NCI-H526 treated with DMSO at 0.1 percent for 48 hours (cell line): ENCODE data around the gene MRPS24.
"Not testable (repeated sequence)": the region's sequence is repeated elsewhere in the genome, so short reads cannot be mapped to it uniquely, and the experiment has no call there.

Experiments used
- DNase-seq: peaks from one replicate; lab custom pipeline; 2025; lab: John Stamatoyannopoulos, UW

MRPS24 gene

GRCh38 chr7:43838201-43838658 lies 31.1 kb downstream of the MRPS24 start:
- DNase-seq: no peak

DNA sequence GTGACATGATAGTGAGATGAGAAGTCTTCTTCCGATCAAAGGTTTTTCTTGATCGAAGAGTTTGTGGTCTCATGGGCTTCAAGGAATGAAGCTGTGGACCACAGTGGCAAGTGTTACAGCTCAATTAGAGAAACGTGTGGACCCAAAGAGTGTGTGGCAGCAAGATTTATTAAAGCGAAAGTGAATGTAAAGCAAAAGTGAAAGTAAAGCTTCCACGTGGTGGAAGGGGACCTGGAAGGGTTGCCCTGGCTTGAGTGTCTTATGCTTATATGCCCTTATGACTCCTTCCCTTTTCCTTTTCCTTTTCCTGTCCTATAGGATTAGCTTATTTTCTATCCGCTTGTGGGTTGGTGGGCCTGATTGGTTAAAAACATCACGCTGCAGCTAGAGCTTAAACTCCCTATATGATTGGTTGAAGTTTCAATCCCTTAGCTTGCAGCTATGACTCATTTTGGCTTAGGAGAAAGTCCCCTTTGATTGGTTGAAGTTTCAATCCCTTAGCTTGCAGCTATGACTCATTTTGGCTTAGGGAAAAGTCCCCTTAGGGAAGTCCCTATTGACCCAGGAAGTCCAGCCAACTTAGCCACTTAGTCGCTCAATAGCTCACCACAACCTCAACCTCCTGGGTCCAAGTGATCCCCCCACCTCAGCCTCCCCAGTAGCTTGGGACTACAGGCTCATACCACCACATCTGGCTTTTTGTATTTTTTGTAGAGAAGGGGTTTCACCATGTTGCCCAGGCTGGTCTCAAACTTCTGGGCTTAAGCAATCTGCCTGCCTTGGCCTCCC lies 34.7 kb downstream of the MRPS24 start:
- DNase-seq: no peak

GRCh38 chr7:43830917-43831316 lies 38.4 kb downstream of the MRPS24 start:
- not testable (repeated sequence) for DNase-seq

DNA sequence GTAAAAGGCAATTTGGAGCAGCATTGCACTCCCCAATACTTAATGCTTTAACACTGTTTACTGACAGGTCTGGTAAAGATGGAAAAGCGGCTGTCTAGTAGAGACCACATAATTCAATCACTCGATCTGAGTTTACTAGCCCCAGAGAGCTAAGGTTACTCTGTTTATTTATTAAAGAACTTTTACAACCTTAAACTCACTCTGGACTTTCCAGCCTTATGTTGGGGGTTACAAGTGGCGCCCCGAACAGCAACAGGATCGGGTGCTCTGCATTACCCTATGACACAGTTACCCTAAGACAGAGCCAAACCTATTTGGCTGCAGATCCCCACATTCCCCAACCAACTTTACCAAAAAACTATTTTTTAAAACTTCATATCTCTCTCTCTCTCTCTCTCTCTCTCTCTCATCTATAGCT lies 43.9 kb downstream of the MRPS24 start:
- DNase-seq: no peak

DNA sequence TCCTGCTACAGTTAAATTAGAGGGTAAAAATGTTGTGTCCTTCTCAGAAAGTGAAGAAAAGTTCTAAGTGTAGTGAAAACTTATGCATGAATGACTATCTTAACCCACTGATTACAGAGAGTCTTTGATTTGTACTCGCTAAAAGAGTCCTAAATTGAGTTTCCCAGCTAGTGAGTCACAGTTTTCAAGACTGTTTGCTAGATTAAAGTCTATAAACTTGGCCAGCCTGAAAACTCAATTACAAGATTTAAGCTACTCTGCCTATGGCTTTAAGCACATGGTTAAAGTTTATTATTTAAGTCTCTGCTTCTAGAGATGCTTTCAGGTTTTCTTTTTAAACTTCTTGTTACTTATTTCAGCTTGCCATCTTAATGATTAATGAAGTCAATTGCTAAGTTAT lies 44.4 kb downstream of the MRPS24 start:
- DNase-seq: no peak

GRCh38 chr7:43824513-43824912 lies 44.8 kb downstream of the MRPS24 start:
- not testable (repeated sequence) for DNase-seq

- DNase-seq: no peak
Measured at GRCh38 chr7:43823941-43824340, 45.4 kb downstream of the MRPS24 start.

- not testable (repeated sequence) for DNase-seq
Measured at GRCh38 chr7:43823425-43823824, 45.9 kb downstream of the MRPS24 start.
